Stimulated activated CD4-positive, alpha-beta T cell treated with anti-CD3 and anti-CD28 coated beads, Interleukin-4, amount 100 ng/mL, for 4 hours (primary cell): Measurements from ENCODE around the gene ARFGEF3.
"Not testable (repeated sequence)": the region's sequence is repeated elsewhere in the genome, so short reads cannot be mapped to it uniquely, and the experiment has no call there.

Source experiments
- DNase-seq, 2 experiments: peaks; one replicate each; pipeline ENCODE4 v3.0.0-alpha.2; 2020

The ARFGEF3 gene, protein sequence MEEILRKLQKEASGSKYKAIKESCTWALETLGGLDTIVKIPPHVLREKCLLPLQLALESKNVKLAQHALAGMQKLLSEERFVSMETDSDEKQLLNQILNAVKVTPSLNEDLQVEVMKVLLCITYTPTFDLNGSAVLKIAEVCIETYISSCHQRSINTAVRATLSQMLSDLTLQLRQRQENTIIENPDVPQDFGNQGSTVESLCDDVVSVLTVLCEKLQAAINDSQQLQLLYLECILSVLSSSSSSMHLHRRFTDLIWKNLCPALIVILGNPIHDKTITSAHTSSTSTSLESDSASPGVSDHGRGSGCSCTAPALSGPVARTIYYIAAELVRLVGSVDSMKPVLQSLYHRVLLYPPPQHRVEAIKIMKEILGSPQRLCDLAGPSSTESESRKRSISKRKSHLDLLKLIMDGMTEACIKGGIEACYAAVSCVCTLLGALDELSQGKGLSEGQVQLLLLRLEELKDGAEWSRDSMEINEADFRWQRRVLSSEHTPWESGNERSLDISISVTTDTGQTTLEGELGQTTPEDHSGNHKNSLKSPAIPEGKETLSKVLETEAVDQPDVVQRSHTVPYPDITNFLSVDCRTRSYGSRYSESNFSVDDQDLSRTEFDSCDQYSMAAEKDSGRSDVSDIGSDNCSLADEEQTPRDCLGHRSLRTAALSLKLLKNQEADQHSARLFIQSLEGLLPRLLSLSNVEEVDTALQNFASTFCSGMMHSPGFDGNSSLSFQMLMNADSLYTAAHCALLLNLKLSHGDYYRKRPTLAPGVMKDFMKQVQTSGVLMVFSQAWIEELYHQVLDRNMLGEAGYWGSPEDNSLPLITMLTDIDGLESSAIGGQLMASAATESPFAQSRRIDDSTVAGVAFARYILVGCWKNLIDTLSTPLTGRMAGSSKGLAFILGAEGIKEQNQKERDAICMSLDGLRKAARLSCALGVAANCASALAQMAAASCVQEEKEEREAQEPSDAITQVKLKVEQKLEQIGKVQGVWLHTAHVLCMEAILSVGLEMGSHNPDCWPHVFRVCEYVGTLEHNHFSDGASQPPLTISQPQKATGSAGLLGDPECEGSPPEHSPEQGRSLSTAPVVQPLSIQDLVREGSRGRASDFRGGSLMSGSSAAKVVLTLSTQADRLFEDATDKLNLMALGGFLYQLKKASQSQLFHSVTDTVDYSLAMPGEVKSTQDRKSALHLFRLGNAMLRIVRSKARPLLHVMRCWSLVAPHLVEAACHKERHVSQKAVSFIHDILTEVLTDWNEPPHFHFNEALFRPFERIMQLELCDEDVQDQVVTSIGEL (N-terminal part only)

DNA sequence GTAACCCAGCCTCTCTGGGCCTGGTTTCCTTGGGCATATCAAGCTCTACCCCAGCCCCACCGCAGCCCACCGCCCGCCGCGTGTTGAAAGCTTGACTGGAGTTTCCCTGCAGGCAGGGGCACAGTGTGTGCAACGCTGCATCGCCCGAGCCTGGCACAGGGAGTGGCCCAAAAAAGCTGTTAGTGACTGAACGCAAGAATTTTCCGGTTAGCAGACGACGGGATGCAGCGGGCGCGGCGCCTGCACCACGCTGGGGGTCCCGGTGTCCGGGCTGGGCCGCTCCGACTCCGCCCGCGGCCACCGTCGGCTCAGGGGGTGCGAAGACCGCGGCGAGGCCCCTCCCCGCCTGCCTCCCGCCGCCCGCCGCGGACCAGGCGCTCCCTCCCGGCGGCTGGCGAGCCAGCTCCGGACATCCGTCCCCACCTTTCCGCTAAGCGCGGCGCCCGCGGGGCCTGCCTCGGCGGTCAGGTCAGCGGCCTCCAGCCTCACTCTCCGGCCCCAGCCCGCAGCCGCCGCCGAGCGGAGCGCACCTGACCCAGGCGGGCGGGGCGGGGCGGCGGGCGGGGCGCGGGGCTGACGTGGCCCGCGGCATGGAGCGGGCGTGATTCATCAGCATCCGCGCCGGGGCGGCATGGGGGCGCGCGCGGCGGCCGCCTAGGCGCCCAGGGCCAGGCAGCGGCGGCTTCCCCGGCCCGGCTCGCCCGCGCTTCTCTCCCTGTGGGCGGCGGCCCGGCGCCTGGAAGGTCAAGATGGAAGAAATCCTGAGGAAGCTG, at the start of gene ARFGEF3:
TSS of gene ARFGEF3 (plus strand) at position 602 of the 773 bp plus-strand sequence. CDS start at position 750, 148 bp downstream.
- DNase-seq, result peak; percentile 54 to 68

DNA sequence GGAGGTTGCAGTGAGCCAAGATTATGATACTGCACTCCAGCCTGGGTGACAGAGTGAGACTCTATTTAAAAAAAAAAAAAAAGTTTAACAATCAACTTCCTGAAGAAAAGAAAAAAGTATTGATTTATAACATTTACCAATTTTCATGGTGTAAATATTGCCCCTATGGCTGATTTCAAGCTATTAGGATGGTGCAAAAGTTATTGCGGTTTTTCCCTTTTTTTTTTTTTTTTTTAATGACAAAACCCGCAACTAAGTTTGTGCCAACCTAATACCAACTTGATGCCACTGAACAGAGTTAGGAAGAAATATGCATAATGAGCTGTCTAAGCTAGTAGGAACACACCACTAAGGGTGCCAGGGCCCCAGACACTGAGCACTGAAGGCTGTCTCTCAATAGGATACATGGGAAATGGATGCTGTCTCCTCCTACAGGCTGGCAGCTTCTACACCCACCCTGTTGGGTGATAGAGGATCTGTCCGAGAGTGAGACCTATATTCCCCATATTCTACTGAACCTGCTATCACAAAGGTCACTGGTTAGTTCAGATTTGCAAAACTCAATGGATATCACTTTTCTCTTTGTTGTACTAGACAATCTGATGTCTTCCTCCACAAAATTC, 48.0 kb upstream of the ARFGEF3 start:
- DNase-seq, result no peak

DNA sequence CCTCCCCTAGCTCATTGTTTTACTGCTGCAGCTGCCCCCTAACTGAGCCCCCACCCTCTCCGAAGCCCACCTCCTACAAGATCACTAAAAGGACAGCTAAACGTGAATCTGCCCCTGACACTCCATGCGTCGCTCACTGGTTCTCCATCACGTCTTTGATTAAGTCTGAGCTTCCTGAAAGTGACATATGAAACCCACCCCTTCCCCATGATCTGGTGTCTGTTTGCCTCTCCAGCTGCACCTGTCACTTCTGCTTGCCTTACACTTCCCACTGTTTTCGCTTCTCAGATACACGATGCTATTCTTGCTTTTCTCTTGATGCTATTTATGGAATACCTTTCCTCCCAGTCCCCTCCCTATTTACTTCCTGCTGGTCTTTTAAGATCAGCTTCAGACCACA, 46.5 kb upstream of the ARFGEF3 start:
- no peak for DNase-seq

DNA sequence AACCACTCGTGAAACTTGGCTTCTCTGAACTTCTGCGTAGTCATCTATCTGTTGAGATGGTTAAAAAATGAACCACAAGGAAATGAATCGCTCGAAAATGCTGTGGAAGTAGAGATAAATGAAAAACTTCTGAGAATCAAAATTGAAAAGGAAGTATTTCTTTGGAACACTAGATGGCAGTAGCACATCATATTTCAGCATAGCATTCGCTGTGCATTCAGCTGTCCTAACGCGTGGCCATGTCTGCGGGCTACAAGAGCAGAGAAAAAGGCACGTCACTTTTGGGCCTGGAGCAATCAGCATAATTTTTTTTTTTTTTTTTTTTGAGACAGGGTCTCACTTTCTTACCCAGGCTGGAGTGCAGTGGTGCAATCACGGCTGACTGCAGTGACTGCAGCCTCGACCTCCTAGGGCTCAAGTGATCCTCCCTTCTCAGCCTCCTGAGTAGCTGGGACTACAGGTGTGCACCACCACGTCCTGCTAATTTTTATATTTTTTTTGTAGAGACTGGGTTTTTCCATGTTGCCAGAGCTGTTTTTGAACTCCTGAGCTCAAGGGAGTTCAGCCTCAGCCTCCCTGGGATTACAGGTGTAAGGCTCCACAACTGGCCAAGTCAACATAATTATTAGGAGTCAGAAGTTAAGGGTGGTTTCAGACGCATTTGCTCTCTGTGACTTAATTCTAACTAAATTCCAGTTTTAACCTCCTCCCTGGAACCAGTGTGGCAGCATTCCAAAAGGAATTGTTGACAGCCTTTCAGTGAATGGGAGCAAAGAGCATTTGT, 45.7 kb upstream of the ARFGEF3 start:
- peak; percentile 22 to 30 for DNase-seq

DNA sequence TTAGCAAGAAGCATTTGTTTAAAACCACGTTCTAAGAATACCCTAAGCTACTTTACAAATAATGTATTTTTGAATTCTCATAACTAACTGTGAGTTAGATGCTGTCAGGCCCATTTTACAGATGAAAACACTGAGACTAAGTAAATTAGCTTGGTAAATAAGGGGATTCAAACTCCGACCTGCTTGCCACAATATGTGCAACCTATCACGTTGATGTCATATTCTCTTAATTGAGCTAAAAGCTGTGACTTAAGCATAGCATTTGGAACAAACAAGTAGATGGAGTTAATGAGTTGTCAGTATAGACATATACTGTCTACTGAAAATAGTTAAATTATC, 45.1 kb upstream of the ARFGEF3 start:
- DNase-seq, result no peak

DNA sequence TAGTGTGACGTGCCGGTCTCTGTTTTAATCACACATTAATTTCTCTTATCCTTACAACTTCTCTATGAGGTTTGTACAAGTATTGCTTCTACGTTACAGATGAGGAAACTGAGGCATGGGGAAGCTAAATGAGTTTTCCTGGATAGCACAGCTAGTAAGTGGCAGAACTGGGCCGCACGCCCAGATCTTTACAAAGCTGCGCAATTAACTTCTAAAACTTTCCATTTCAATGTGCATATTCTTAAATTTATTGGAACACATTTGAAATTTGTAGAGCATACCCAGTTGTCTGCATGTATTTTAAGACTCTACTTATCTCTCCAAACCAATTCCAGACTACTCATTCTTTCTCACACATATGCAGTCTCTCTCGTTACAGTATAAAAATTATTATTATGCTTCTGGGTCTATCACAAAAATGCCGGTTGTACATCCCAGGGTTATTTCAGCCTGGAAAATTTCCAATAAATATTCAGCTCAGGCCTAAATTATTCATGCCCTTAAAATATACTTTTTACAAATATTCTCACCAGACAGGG, 44.3 kb upstream of the ARFGEF3 start:
- DNase-seq, result no peak

DNA sequence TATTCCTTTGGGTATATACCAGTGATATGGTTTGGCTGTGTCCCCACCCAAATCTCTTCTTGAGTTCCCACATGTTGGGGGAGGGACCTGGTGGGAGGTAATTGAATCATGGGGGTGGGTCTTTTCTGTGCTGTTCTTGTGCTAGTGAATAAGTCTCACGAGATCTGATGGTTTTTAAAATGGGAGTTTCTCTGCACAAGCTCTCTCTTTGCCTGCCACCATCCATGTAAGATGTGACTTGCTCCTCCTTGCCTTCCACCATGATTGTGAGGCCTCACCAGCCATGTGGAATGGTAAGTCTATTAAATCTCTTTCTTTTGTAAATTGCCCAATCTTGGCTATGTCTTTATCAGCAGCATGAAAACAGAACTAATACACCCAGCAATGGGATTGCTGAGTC, 42.5 kb upstream of the ARFGEF3 start:
- not testable (repeated sequence) for DNase-seq

DNA sequence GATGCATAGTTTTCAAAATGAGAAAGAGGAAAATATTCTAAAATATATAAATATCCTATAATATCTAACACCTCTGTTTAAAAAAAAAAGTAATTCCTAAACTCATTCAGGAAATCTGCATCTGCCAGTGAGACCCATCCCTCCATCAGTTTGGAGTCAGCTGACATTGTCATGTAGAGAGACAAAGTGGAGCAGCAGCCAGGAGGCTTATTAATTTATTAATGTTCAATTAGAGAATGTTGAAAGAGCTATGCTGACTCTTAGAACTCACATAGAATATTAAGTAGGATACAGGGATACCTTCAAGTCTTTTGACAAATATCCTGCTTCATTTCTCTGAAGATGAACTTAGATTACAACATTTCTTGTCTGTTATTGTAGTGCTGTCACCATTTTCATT, 41.8 kb upstream of the ARFGEF3 start:
- DNase-seq, result no peak

DNA sequence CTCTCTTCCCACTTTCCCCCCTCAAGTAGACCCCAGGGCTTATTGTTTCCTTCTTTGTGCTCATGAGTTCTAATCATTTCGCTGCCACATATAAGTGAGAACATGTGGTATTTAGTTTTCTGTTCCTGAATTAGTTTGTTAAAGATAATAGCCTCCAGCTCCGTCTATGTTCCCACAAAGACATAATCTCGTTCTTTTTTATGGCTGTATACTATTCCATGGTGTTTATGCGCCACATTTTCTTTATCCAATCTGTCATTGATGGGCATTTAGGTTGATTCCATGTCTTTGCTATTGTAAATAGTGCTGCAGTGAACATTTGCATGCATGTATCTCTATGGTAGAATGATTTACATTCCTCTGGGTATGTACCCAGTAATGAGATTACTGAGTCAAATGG, 37.6 kb upstream of the ARFGEF3 start:
- DNase-seq, result no peak

DNA sequence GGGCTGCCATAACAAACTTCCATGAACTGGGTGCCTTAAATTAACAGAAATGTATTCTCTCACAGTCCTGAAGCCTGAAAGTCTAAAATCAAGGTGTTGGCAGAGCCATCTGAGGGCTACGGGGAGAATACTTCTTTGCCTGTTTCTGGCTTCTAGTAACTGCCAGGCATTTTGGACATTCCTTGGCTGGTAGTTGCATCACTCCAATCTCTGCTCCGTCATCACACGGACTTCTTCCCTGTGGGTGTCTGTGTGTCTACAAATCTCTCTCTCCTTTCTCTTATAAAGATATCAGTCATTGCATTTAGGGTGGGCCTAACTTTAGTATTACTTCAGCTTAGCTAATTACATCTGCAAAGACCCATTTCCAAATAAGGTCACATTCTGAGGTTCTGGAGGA, 33.6 kb upstream of the ARFGEF3 start:
- no peak for DNase-seq

DNA sequence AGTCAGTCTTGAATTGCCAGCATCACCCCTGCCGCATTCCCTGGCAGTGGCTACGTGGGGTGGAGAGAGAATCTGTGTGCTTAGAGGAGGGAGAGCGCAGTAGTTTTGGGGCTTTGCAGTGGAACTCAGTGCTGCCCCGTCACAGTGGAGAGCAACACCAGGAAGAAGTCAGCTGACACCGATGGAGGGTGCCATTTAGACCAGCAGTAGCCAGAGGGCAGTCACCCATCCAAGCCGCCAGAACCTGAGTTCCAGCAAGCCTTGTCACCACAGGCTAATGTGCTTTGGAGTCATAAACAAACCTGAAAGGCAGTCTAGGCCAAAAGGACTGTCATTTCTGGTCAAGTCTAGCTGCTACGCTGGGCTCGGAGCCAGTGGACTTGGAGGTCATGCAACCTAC, 32.5 kb upstream of the ARFGEF3 start:
- DNase-seq, result no peak

DNA sequence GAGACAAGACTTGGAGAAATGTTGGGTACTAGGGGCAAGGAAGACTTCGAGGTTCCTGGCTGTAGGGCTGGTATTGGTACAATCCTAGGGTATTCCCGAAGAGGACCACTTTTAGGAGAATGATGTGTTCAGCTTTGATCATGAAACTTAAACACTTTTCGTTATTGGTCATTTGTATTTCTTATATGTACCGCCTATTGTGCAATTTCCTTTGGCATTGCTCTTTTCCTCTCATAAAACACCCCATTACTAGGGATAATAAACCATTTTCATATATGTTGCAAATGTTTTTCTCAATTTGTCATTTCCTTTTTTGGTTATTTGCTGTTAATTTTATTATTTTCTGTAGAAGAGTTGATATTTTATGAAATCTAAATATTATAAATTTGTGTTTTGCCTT, 18.9 kb upstream of the ARFGEF3 start:
- no peak for DNase-seq

DNA sequence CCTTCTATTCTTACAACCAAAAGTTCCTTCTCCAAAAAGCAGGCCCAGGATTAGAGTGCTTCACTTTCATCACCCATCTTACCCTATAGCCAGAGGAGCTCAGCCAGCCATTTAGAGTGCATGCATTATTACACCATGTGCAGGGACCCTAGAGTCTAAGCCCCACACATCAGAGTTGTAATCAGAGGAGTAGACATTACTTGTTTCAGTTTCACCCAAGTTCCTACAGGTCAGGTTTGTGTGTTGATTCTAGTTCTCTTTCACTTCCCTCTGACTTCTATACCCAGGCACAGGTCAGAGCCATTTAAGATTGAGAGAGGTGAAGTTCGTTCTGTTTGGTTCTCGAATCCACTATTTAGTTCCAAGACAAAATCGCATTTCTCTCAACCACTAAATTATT, 16.3 kb upstream of the ARFGEF3 start:
- DNase-seq, result no peak

DNA sequence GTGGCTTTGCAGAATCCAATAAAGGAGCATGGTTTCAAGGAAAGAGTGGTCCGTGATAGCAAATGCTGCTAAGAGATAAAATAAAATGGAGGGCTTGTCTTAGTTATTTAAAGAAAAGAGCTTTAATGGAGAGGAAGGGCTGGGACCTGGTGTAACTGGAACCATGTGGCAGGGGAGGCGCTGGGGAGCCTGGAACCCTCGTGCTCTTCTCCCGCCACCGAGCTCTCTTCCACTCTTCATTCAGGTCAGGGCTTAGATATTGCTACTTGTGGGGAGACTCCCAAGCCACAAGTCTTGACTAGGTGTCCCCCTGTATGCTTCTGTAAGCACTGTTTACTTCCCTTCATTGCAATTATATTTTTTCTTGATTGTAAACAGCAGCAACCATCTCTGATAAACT, 15.2 kb upstream of the ARFGEF3 start:
- no peak for DNase-seq

DNA sequence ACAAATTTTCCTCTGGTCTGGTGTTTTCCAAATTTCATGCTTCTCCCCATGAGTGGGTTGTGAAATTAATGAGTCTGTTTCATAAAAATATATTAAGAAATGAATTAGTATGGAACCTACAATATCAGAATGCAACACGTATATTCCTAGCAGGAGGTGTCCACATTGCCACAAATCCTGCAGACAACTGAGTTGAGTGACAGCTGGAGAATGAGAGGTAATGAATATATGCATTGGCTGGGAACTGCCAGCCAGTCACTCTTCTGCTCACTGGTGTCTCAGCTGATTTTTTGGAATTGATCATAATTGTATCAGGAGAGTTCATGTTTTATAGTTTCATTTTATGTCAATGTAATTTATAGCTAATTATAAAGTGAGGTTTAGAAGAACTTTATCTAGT, 6.3 kb upstream of the ARFGEF3 start:
- DNase-seq, result no peak

DNA sequence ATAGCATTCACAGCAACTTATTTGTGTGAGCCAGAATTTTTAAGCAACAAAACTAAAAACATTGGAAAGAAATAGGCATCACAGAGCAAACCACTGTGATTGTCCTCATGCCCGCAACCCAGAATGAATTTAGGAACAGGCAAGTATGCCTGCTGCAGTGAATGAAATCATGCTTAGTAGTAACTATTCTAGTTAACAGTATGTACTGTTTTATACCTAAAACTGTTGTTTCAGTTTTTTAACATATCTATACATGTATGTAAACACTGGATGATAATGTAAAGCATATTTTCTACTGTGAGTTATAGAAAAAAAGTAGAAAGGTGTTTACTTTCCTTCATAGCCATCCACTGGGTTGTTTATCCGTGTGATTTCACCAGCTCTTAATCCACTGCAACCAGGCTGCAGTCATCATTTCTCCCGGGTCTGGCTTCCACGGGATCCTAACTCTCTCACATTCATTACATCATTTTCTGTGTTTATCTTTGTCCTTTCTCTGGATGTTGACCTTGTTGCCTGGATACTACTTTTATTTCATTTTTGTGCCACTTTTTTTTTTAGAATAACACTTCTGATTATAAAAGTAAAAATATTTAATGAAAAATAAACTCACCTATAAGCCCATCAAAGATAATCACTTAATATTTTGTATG, 3.6 kb upstream of the ARFGEF3 start:
- DNase-seq, result no peak

DNA sequence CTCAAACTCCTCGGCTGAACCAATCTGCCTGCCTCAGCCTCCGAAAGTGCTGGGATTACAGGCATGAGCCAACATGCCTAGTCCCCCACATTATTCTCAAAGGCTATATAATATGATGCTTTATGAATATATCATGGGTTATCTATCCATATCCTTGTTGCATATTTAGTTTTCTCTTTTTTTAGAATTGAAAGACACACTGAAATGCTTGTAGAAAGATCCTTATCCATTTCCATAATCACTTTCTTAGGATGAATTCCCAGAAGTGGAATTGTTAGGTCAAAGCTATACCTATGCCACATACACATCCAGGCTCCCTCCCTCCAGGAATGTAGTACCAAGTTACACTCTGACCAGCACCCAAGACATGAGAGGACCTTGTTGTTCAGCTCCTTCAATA, 2.5 kb upstream of the ARFGEF3 start:
- no peak for DNase-seq

DNA sequence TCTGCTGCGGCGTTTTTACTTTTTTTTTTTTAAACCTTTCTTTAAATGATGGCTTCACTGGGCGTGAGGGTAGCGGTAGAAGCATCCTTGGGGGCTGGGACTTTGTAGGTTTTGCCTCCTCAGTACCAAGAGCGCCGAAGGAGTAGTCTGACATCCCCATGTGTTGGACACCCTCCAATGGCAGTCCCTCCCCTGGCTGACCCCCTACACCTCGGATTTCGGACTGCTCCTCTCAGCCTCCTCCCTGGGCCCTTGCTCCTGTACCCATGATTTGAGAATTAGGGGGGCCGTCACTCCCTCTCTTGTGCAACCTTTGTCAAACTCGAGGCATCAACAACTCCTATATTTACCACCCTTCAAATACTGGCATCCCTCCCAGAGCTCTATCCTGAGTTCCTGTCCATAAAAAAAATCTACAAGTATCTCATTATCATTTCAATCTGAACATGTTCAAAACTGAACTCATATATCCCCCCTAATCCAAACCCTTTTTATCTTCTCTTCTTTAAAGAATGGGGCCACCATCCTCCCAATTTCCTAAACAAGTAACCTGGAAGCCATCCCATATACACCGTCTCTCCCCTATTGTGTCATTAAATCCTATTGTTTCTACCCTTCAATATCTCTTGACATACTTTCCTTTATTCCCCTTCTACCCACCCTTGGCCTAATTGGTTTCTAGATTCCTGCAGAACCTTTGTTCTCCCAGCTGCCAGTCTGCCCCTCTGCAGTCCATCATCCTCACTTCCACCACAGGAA, 1.2 kb upstream of the ARFGEF3 start:
- no peak for DNase-seq

DNA sequence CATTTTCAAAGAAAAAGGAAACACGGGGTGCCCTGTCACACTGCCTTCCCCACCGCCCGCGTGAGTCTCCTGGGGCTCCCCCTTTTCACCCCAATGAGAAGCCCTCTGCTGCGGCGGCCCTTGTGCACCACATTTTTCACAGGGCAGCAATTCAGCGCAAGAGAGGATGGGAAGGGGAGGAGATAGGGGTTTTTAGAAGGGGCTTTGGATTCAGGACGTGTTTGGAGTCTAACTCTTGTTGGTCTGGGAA, 726 bp upstream of the ARFGEF3 start:
- DNase-seq, result no peak
